Omental fat pad (tissue), 4 donors: ENCODE data around the gene PCDHA4. TPM values are rescaled to one million over a fixed set of nuclear protein-coding genes. Genes with fewer than 3 reads are reported as not detected.

Source experiments
- ATAC-seq: fragments of 150-250 bp; one replicate; pipeline ENCODE4 v1.9.1; 2016; ENCODE audit warnings: mild to moderate bottlenecking, moderate library complexity; ENCODE audit not compliant: low FRiP score
- DNase-seq: peaks from one replicate; pipeline ENCODE4 v3.0.0-alpha.2; 2019; ENCODE audit warnings: low spot score
- total RNA-seq, 4 donors: library from RNA; depleted of rRNA; stranded (reverse); fragments of >200 nt; gene quantifications; one replicate each; pipeline ENCODE4 v1.1.0, GENCODE V29; 2016
- TF ChIP-seq, protein P1 (sequence below), 3 donors: fragments of 450-650 bp; IDR thresholded peaks; one replicate each; pipeline ENCODE4 v1.5.1; 2016 to 2017; ENCODE audit warnings: antibody characterized with exemption in 3 of 3, mild to moderate bottlenecking in 3 of 3, moderate library complexity in 2 of 3

PCDHA4 gene
- total RNA-seq, 4 donors from 2014 or later, result 0.60 to 1.5 (median 1.1) TPM

DNA sequence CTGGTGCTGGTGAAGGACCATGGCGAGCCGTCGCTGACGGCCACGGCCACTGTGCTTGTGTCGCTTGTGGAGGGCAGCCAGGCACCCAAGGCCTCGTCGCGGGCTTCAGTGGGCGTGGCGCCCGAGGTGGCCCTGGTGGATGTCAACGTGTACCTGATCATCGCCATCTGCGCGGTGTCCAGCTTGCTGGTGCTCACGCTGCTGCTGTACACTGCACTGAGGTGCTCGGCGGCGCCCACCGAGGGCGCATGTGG lies 51.0 kb downstream of the PCDHA4 start:
- no peak for ATAC-seq
- TF ChIP-seq, protein P1, sequence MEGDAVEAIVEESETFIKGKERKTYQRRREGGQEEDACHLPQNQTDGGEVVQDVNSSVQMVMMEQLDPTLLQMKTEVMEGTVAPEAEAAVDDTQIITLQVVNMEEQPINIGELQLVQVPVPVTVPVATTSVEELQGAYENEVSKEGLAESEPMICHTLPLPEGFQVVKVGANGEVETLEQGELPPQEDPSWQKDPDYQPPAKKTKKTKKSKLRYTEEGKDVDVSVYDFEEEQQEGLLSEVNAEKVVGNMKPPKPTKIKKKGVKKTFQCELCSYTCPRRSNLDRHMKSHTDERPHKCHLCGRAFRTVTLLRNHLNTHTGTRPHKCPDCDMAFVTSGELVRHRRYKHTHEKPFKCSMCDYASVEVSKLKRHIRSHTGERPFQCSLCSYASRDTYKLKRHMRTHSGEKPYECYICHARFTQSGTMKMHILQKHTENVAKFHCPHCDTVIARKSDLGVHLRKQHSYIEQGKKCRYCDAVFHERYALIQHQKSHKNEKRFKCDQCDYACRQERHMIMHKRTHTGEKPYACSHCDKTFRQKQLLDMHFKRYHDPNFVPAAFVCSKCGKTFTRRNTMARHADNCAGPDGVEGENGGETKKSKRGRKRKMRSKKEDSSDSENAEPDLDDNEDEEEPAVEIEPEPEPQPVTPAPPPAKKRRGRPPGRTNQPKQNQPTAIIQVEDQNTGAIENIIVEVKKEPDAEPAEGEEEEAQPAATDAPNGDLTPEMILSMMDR (IDR thresholded peaks at IDR 0.05), result no peak
- DNase-seq, result no peak

DNA sequence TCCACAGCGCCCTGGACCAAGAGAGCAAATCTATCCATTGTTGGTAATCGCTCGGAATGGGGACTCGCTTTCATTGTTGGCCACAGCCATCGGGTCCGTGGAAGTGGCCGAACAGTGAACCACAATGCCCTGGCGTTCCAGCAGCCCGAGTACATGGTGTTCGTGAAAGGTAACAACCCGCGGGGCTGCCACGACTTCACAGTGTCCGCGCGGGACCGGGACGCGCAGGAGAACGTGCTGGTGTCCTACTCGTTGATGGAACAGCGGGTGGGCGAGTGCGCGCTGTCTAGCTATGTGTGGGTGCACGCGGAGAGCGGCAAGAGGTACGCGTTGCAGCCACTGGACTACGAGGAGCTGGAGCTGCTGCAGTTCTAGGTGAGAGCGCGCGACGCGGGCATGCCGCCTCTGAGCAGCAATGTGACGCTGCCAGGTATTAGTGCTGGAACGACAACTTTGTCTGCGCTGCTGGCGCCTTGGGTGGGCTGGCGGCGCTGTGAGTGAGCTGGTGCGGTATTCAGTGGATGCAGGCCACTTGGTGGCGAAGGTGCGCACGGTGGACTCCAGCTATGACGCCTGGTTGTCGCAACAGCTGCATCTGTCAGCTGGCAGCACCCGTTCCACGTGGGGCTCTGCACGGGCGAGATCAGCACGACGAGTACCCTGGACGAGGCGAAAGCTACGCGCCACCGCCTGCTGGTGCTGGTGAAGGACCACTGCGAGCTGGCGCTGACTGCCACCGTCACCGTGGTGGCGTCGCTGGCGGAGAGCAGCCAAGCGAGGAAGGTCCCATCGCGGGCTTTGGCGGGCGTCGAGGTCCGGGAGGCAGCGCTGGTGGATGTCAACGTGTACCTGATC lies 55.8 kb downstream of the PCDHA4 start:
- TF ChIP-seq, protein P1 (IDR thresholded peaks at IDR 0.05), result no peak
- no peak for ATAC-seq
- no peak for DNase-seq

Other genes with a start within 250 kb of the PCDHA4 start
- gene SRA1, start 249.6 kb upstream of the PCDHA4 start, total RNA-seq, result 10 to 100 TPM; 18.1 to 44.2 (median 24.3) TPM
- 10 to 100 TPM; 13.5 to 55.9 (median 33.2) TPM for gene APBB3, start 242.5 kb upstream of the PCDHA4 start, total RNA-seq
- gene SLC35A4, start 242.2 kb upstream of the PCDHA4 start, total RNA-seq, result 10 to 100 TPM; 25.1 to 55.1 (median 38.1) TPM
- gene CD14, start 173.9 kb upstream of the PCDHA4 start, total RNA-seq, result 100 to 1,000 TPM; 129 to 173 (median 158) TPM
- 10 to 100 TPM; 18.7 to 96.9 (median 29.8) TPM for gene TMCO6, start 167.6 kb upstream of the PCDHA4 start, total RNA-seq
- 10 to 100 TPM; 39.3 to 79.3 (median 62.2) TPM for gene NDUFA2, start 159.4 kb upstream of the PCDHA4 start, total RNA-seq
- 100 to 1,000 TPM in 2 of 4 donors, 10 to 100 TPM in 2; 76.0 to 129 (median 105) TPM for gene IK, start 159.2 kb upstream of the PCDHA4 start, total RNA-seq
- 10 to 100 TPM; 21.2 to 29.9 (median 25.2) TPM for gene WDR55, start 142.2 kb upstream of the PCDHA4 start, total RNA-seq
- gene DND1, start 133.5 kb upstream of the PCDHA4 start, total RNA-seq, result 1 to 10 TPM in 2 of 4 donors, under 1 TPM in 2; 0.84 to 2.5 (median 1.3) TPM
- 10 to 100 TPM; 49.6 to 76.6 (median 58.8) TPM for gene HARS1, start 115.7 kb upstream of the PCDHA4 start, total RNA-seq
- gene HARS2, start 115.6 kb upstream of the PCDHA4 start, total RNA-seq, result 10 to 100 TPM; 11.9 to 30.9 (median 20.6) TPM
- gene ZMAT2, start 106.6 kb upstream of the PCDHA4 start, total RNA-seq, result 10 to 100 TPM; 38.3 to 49.6 (median 47.0) TPM
- gene PCDHA1, start 20.9 kb upstream of the PCDHA4 start, total RNA-seq, result not detected
- under 1 TPM in 3 of 4 donors, not detected in 1; 0.12 to 0.93 (median 0.47) TPM for gene PCDHA2, start 12.2 kb upstream of the PCDHA4 start, total RNA-seq
- gene PCDHA3, start 6.0 kb upstream of the PCDHA4 start, total RNA-seq, result 1 to 10 TPM in 1 of 4 donors, under 1 TPM in 3; 0.25 to 3.1 (median 0.56) TPM
- under 1 TPM in 3 of 4 donors, not detected in 1; 0.31 to 0.47 (median 0.46) TPM for gene PCDHA5, start 14.5 kb downstream of the PCDHA4 start, total RNA-seq
- 1 to 10 TPM in 2 of 4 donors, under 1 TPM in 2; 0.12 to 1.5 (median 0.99) TPM for gene PCDHA6, start 20.9 kb downstream of the PCDHA4 start, total RNA-seq
- 1 to 10 TPM in 2 of 4 donors, under 1 TPM in 2; 0.12 to 1.4 (median 0.86) TPM for gene PCDHA7, start 27.2 kb downstream of the PCDHA4 start, total RNA-seq
- under 1 TPM; 0.13 to 0.79 (median 0.35) TPM for gene PCDHA8, start 34.1 kb downstream of the PCDHA4 start, total RNA-seq
- under 1 TPM in 3 of 4 donors, not detected in 1; 0.44 to 0.79 (median 0.56) TPM for gene PCDHA9, start 41.3 kb downstream of the PCDHA4 start, total RNA-seq
- 1 to 10 TPM in 2 of 4 donors, under 1 TPM in 2; 0.48 to 2.5 (median 1.5) TPM for gene PCDHA10, start 48.8 kb downstream of the PCDHA4 start, total RNA-seq
- gene PCDHA11, start 61.9 kb downstream of the PCDHA4 start, total RNA-seq, result 1 to 10 TPM in 1 of 4 donors, under 1 TPM in 3; 0.16 to 1.2 (median 0.49) TPM
- 1 to 10 TPM in 2 of 4 donors, under 1 TPM in 2; 0.69 to 4.9 (median 1.1) TPM for gene PCDHA12, start 68.2 kb downstream of the PCDHA4 start, total RNA-seq
- gene PCDHA13, start 75.1 kb downstream of the PCDHA4 start, total RNA-seq, result 1 to 10 TPM in 3 of 4 donors, under 1 TPM in 1; 0.96 to 1.4 (median 1.2) TPM
- 1 to 10 TPM in 2 of 4 donors, under 1 TPM in 2; 0.47 to 2.1 (median 0.87) TPM for gene PCDHAC1, start 119.2 kb downstream of the PCDHA4 start, total RNA-seq
- gene PCDHAC2, start 159.4 kb downstream of the PCDHA4 start, total RNA-seq, result 10 to 100 TPM in 1 of 4 donors, 1 to 10 TPM in 3; 3.1 to 10.0 (median 3.8) TPM
- under 1 TPM in 2 of 4 donors, not detected in 2; under 0.01 to 0.09 TPM for gene PCDHB1, start 244.3 kb downstream of the PCDHA4 start, total RNA-seq